MG63 (cell line): ENCODE results near the gene PCDHB4. TPM values are rescaled to one million over a fixed set of nuclear protein-coding genes. Genes with fewer than 3 reads are reported as not detected.

ENCODE experiments used
- total RNA-seq: library from RNA; depleted of rRNA; stranded (reverse); fragments of >200 nt; shearing (Covaris generic); gene quantifications from 2 replicates; pipeline ENCODE4 v1.2.3, GENCODE V29; 2014; ENCODE audit warnings: low replicate concordance; rRNA removed

Gene PCDHB4
- total RNA-seq, 1 experiment from 2014 or later: not detected

Other genes starting within 250 kb of the PCDHB4 start
- gene PCDHA12, start 246.5 kb upstream of the PCDHB4 start, total RNA-seq: not detected in 2 replicates
- not detected in 2 replicates for gene PCDHA13, start 239.7 kb upstream of the PCDHB4 start, total RNA-seq
- gene PCDHAC1, start 195.5 kb upstream of the PCDHB4 start, total RNA-seq: not detected in 2 replicates
- gene PCDHAC2, start 155.3 kb upstream of the PCDHB4 start, total RNA-seq: 0.07 TPM in 1 of 2 replicates, not detected in the other
- gene PCDHB1, start 70.4 kb upstream of the PCDHB4 start, total RNA-seq: not detected in 2 replicates
- gene PCDHB2, start 27.2 kb upstream of the PCDHB4 start, total RNA-seq: 6.0 and 7.0 TPM in 2 replicates
- gene PCDHB3, start 21.3 kb upstream of the PCDHB4 start, total RNA-seq: not detected in 2 replicates
- gene PCDHB5, start 13.4 kb downstream of the PCDHB4 start, total RNA-seq: 2.3 TPM in 1 of 2 replicates, not detected in the other
- 0.10 TPM in 1 of 2 replicates, not detected in the other for gene PCDHB6, start 28.2 kb downstream of the PCDHB4 start, total RNA-seq
- 0.46 TPM in 1 of 2 replicates, not detected in the other for gene PCDHB7, start 50.8 kb downstream of the PCDHB4 start, total RNA-seq
- not detected in 2 replicates for gene PCDHB8, start 56.0 kb downstream of the PCDHB4 start, total RNA-seq
- gene PCDHB16, start 60.6 kb downstream of the PCDHB4 start, total RNA-seq: 0.10 and 1.2 TPM in 2 replicates
- gene PCDHB9, start 65.3 kb downstream of the PCDHB4 start, total RNA-seq: 1.9 TPM in 1 of 2 replicates, not detected in the other
- 0.10 TPM in 1 of 2 replicates, not detected in the other for gene PCDHB10, start 70.5 kb downstream of the PCDHB4 start, total RNA-seq
- gene PCDHB11, start 77.8 kb downstream of the PCDHB4 start, total RNA-seq: 1.0 TPM in 1 of 2 replicates, not detected in the other
- 0.16 TPM in 1 of 2 replicates, not detected in the other for gene PCDHB12, start 86.9 kb downstream of the PCDHB4 start, total RNA-seq
- gene PCDHB13, start 92.1 kb downstream of the PCDHB4 start, total RNA-seq: 0.40 TPM in 1 of 2 replicates, not detected in the other
- 0.74 and 3.8 TPM in 2 replicates for gene PCDHB14, start 101.5 kb downstream of the PCDHB4 start, total RNA-seq
- gene PCDHB15, start 123.6 kb downstream of the PCDHB4 start, total RNA-seq: 0.07 and 2.0 TPM in 2 replicates
- not detected in 2 replicates for gene SLC25A2, start 182.2 kb downstream of the PCDHB4 start, total RNA-seq
- 183 and 217 TPM in 2 replicates for gene TAF7, start 199.0 kb downstream of the PCDHB4 start, total RNA-seq
- gene PCDHGA1, start 208.7 kb downstream of the PCDHB4 start, total RNA-seq: 0.42 and 0.56 TPM in 2 replicates
- gene PCDHGA2, start 216.9 kb downstream of the PCDHB4 start, total RNA-seq: not detected in 2 replicates
- not detected in 2 replicates for gene PCDHGA3, start 222.0 kb downstream of the PCDHB4 start, total RNA-seq
- 0.59 and 1.3 TPM in 2 replicates for gene PCDHGB1, start 228.3 kb downstream of the PCDHB4 start, total RNA-seq
- 0.23 and 0.44 TPM in 2 replicates for gene PCDHGA4, start 233.2 kb downstream of the PCDHB4 start, total RNA-seq
- gene PCDHGB2, start 238.2 kb downstream of the PCDHB4 start, total RNA-seq: 1.6 and 2.5 TPM in 2 replicates
- not detected in 2 replicates for gene PCDHGA5, start 242.3 kb downstream of the PCDHB4 start, total RNA-seq
- 0.81 TPM in 1 of 2 replicates, not detected in the other for gene PCDHGB3, start 248.4 kb downstream of the PCDHB4 start, total RNA-seq